Activated naive CD4-positive, alpha-beta T cell (primary cell): Measurements from ENCODE around the gene RNF40.

Experiments
- DNase-seq, 4 experiments: peaks; one replicate each; lab custom pipeline; 2025; lab: John Stamatoyannopoulos, UW

RNF40 gene

DNA sequence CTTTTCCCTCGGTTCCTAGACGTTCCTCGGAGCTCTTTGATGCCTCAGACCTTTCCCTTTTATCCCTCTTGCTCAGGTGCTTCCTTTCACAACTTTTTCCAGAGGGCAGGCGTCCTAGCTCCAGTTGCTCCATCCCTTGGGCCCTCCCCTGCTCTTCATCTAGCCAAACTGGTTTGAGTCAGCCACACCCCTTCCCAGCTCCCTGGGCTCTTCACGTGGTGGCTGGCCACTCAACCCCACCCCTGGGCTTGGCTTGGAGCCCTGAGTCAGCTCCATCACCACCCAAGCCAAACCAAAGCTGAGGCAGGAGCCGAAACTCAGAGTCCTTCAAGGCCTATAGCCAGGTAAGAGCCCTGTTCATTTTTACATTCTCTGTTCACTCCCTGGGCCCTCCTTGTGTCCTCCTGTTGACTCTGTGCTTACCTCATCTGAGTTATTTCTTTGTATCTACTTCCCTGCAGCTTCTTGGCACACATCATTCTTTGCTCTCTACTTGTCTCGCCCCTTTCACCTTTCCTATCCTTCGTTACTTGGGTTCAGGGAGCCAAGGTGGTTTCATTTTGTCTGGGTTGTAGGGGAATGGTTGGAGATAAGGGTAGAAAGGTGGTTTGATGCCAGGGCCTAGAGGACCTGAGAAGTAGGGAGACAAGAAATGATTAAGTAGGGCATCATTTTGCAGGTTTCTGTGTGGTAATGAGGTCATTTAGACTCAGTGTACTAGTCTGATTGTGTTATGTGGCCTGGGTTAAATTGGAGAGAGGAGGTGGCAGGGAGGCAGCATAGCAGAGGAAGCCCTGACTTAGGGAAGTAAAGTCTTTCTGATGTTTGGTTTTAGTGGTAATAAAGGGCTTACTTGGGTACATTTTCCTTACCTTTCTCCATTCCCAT lies 21.5 kb upstream of the RNF40 start:
- DNase-seq: no peak

DNA sequence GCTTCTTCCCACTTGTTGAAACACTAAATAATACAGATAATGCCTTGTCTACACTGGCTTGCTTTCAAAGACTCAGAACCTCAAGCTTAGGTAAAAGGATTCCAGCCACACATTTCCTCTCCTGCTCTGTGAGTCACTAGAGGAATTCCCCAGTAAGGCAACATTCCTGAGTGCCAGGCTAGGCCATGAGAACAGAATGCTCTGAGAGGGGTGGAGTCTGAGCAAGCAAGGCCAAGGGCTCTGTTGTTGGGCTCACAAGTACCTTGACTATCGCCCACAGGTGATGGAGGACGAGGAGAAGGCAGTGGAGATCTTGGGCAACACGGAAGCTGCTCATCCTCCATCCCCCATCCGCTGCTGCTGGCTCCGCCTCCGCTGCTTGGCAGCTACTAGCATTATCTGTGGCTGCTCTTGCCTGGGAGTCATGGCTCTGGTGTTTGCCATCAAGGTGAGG lies 20.6 kb upstream of the RNF40 start:
- no peak for DNase-seq

DNA sequence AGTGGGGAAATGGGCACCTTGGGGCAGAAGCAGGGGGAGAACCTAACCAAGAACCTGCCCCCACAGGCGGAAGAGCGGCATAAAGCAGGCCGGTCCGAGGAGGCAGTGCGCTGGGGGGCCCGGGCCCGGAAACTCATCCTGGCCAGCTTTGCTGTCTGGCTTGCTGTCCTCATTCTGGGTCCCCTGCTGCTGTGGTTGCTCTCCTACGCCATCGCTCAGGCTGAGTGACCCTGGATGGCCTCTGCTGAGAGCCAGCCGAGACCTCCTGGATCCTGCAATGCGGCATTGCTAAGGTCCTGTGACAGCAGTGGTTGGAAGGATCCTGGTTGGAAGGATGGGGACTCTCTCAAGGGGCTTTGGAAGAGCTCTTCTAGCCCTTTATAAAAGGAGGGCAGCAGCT lies 18.4 kb upstream of the RNF40 start:
- DNase-seq: no peak

DNA sequence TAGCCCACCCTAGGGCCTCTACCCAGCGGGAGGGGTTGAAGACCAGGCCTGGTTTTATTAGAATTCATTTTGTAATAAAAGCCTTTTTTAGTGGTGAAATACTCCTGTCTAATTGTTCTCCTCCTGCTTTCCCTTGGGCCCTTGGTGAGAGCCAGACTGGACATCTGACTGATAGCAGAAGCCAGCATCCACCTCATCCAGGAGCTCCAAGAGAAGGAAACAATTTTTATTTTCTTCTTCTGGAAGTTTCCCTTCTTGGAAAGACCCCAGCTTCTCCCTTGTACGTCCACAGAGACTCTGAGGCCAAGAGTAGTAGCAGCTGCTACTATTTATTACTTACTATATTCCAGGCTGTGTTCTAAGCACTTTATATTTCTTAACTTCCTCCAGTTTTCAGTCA lies 17.9 kb upstream of the RNF40 start:
- no peak for DNase-seq

DNA sequence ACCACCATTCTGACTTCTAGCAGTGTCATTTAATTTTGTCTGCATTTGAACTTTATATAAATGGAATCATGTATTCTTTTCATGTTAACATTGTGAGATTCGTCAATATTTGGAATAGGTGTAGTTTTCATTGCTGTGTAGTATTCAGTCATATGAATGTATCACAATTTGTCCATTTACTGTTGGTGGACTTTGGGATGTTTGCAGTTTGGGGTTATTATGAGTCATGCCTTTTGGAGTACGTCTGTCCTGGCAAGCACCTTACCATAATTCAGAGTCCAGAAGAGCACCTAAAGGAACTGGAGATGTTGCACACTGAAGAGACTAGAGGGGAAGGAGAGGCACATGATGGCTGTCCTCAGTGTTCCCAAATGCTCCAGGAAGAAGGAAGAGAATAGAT lies 17.0 kb upstream of the RNF40 start:
- DNase-seq: no peak

DNA sequence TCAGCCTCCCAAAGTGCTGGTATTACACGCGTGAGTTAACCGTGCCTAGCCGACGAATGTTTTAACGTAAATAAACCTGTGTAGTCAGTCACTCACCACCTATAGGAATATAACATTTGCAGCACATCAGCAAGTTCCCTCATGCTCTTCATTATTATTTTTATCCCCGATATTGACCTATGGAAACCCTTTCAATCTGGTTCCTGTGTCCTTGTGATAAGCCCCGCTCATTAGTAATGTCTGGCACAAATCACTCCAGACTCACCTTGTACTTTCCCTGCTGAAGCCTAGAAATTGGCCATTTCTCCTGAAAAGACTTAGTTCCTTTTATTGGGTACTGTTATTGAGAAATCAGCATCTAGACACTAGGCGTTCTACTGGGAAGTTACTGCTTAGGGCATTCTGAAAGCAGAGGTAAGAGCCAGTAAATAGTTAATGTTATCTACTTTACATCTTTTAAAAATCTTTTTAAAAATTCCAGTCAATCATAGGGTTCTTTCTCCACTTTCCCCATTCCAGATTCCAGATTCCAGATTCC lies 15.4 kb upstream of the RNF40 start:
- no peak for DNase-seq

DNA sequence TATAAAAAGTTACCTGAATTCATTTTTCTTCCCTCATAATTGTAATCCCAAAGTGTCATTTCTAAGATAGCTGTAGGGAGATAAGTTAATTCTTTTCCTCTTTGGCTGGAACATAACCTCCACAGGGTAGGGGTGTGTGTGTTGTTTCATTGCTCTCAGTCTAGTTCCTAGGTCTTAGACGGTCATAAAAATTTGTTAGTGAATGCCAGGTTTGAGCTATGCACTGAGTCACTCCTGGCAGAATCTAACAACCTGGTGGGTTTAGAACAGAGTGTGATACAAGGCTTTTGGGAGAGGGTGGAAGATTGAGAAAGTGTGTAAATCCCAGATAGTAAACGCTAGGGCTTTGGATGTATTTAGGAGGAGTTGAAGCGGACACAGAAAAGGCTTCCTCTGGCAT lies 14.8 kb upstream of the RNF40 start:
- no peak for DNase-seq

DNA sequence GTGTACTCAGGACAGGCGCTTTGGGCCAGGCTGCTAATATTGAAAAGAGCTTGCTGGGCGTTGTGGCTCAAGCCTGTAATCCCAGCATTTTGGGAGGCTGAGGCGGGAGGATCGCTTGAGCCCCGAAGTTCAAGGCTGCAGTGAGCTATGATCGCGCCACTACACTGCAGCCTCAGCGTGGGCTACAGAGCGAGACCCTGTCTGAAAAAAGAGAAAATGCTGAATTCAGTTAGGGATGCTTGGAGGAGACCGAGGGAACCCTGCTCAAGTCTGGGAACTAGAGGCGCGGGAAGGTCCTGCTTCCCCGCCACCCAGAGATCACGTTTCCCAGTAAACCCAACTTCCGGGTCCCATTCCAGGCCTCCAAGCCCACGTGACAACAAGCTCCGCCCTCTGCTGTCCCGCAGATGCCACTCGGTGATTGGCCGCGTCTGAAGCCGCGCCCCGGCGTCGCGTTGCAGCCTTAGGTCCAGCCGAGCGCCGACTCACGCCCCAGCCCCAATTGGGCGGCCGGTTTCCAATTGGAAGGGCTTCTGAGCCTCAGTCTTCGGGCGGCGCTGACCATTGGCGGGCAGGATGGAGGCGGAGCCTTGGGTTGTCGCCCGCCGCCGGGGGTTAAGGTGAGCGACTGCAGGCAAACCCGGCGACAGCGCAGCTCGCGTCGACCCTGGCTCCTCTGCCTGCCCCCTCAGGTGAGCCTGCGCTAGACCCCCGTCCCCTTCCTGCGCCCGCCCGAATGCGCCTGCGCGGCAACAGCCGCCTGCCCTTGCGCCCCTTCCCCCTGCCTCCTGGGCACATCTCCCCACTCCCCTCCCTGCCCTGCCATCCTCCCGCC lies 14.1 kb upstream of the RNF40 start, which contains the start of gene PHKG2:
PHKG2 (plus strand) TSS at position 627 of the 835 bp plus-strand sequence. CDS start 396 bp downstream, outside the sequence.
- peak; percentile 82 to 92 (median 87) for DNase-seq

DNA sequence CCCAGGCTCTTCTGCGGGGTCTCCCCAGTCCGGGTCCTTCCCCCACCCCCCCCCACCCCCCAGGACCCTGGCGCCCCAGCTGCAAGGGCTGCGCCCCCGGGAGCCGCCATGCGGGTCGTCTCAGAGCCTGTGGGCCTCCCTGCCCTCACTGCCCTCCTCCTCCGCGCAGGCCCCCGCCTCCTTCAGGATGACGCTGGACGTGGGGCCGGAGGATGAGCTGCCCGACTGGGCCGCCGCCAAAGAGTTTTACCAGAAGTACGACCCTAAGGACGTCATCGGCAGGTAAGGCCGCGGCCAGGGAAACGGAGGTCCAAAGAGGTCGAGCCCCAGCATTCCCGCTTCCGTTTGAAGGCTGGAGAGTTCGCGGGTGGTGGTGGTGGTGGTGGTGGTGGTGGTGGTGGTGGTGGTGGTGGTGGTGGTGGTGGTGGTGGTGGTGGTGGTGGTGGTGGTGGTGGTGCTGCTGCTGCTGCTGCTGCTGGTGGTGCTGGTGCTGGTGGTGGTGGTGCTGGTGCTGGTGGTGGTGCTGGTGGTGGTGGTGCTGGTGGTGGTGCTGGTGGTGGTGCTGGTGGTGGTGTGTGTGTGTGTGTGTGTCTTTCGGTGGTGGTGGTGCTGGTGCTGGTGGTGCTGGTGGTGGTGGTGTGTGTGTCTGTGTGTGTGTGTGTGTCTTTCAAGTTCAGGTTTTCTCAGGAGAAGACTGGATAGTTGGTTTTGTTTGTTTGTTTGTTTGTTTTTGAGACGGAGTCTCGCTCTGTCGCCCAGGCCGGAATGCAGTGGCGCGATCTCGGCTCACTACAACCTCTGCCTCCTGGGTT lies 13.3 kb upstream of the RNF40 start:
- no peak for DNase-seq

DNA sequence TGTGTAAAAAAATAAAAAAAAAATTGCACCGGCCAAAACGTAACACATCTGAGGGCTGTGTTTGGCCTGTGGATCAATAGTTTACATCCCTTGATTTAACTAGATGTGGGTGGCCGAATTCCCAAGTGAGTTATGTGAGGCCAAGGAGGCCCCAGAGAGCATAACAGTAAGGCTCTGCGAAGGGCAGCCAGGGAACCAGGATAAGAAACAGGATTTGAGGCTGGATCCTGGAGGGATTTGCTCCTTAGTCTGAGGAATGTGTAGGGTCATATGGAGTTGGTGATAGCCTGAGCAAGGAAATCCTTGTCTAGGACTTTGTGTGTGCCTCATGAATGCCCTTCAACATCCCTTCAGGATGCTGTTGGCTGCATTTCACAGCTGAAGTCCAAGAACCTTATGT lies 11.9 kb upstream of the RNF40 start:
- DNase-seq: no peak

DNA sequence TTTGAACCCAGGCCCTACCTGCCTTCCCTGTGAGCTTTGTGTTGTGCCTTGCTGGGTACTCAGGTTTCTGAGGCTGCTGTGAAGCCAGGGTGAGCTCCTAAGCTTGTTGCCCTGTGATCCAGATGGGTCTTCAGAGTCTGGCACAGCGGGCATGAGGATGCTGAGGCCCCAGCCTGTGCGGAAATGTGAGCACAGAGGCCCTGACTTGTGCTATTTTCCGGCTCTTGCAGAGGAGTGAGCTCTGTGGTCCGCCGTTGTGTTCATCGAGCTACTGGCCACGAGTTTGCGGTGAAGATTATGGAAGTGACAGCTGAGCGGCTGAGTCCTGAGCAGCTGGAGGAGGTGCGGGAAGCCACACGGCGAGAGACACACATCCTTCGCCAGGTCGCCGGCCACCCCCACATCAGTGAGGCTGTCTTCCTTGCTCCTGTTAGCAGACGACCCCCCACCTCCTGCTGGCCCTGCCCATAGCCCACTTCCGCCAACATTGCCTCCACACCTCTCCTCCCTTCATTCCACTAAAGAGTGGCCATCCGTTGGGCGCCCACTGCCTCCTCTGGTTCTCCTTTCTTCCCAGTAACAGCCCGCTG lies 11.2 kb upstream of the RNF40 start:
- DNase-seq: no peak

DNA sequence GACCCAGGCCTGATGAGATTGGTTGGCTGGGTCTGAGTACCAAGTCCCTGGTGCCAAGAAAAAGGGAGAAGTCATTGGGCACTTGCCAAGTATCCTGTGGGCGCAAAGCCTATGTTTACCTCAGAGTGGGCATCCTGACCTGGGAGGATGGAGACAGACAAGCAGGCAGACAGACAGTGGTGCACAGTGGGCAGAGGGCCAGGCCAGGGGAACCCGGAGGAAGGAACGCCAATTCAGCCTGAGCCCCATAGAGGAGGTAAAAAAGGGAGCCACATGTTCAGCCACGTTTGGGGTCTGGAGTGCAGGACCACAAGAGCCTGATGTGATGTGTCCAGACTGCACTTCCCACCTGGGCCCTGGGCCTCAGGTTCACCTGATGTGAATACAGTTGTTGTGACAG lies 8.5 kb upstream of the RNF40 start:
- no peak for DNase-seq

DNA sequence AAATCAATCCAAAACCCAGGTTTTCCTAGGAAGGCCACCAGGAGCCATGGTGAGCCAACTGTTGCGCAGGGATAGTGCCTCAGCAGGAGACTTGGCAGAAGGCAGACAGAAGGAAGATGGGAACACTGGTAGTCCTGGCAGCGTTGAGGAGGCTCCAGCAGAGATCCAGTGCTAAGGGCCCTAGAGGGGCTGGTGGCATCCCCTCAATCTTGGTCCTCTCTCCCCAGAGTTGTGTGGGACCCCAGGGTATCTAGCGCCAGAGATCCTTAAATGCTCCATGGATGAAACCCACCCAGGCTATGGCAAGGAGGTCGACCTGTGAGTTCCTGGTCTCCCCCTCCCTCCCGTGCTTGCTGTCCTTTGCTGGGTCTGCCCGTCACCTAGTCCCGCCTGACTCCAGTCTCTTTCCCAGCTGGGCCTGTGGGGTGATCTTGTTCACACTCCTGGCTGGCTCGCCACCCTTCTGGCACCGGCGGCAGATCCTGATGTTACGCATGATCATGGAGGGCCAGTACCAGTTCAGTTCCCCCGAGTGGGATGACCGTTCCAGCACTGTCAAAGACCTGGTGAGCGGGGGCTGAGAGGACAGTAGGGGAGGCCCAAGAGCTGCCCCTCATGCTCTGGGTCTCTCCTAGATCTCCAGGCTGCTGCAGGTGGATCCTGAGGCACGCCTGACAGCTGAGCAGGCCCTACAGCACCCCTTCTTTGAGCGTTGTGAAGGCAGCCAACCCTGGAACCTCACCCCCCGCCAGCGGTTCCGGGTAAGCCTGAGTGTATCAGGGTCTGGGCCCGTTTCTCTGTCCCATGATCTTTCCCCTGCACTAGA lies 6.0 kb upstream of the RNF40 start:
- DNase-seq: no peak

DNA sequence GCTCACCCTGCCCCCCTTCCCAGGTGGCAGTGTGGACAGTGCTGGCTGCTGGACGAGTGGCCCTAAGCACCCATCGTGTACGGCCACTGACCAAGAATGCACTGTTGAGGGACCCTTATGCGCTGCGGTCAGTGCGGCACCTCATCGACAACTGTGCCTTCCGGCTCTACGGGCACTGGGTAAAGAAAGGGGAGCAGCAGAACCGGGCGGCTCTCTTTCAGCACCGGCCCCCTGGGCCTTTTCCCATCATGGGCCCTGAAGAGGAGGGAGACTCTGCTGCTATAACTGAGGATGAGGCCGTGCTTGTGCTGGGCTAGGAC lies 5.4 kb upstream of the RNF40 start:
- DNase-seq: no peak

DNA sequence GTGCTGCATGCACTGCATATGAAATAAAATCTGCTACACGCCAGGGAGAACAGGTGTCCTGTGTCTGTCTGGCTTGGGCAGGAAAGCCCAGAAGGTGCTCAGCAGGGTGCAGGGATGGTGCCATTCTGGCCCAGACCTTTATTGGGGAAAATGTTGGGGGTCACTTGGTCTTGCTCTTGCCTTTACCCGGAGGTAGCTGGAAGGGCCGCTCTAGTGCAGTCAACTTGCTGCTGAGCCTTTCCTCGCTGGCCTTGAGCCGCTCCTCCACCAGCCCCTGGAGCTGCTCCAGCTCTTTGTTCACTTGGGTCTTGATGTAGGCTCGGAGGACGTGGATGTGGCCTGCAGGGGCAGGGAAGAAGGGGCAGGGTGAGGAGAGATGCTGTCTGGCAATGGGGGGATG lies 4.8 kb upstream of the RNF40 start:
- DNase-seq: no peak

DNA sequence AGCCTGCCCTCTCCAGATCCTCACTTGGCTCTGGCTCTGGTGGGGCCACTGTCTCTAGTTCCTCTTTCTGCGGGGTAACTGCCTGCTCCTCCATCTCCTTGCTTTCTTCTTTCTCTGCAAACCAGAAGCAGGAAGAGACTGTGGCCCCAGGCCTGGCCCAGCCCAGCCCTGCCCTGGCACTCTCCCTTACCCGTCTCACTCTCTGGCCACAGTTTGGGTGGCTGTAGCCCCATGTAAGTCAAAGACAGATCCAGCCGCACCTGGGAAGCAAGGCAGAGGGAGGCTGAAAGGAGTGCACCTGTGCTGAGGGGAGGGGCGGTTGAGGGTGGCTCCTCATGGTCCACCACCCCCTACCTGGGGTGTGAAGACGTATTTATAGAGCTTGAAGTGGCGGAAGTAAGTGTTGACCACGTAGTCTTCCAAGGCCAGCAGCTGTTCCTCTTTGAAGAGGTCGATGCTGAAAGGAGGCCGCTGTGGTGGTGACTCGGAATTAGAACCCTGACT lies 3.1 kb upstream of the RNF40 start:
- no peak for DNase-seq

DNA sequence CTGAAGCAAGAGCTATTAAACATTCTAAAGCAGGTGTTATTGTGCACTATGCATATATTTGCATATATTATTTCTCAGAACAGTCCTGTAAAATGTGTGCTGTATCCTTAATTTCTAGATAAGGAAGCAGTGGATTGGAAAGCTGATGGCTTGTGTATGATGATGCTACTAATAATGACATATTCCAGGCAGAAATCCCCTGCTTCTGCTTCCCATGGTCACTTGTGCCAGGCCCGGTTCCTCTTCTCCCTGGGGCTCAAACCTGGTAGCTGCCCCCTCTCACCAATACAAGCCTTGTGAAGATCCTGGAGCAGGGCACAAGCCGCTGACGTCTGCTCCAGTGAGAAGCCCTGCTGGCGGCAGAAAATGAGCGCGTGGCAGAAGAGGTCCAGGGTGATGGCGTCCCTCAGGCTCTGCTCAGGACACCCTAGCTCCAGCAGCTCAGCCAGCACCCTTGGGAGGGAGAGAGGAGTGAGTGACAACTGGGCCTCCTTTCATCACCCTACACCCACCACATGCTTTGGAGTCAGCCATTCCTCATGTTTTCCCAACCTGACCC lies 2.0 kb upstream of the RNF40 start:
- DNase-seq: no peak

DNA sequence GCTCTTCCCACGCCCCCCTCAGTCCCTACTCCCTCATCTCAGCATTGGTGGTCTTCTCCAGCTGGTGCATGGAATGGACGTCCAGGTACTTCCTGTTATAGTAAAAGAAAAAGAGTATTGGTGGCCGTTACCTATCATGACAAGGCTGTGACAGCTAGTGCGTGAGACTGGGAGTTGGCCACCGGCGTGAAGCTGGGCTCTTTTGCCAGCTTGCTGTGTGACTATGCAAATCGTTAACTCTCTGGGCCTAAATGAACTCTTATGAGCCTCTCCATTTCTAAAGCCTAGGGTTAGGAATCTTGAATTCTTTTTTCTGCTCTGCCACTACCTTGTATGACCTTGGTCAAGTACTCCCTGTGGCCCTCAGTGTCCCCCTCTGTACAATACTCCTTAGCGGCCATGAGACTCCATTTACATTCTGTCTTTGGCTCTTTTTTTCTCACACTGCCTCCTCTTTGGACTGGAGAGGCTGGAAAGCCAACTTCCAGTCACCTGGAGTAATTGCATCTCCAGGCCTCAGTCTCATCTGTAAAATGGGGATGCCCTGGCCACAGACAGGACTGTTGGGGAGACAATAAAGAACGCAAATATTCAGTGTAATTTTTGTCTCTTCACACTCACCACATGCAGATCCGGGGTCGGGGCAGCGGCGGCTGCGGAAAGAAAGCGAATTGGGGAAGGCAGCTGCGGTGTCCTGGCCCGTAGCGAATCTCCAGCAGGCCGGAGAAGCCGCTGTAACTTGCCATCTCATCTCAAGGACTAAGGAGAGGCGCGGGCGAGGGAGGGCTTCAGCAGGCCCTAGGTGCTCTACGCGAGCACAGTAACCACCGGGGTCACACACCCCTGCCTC lies 1.3 kb upstream of the RNF40 start:
- DNase-seq: no peak

DNA sequence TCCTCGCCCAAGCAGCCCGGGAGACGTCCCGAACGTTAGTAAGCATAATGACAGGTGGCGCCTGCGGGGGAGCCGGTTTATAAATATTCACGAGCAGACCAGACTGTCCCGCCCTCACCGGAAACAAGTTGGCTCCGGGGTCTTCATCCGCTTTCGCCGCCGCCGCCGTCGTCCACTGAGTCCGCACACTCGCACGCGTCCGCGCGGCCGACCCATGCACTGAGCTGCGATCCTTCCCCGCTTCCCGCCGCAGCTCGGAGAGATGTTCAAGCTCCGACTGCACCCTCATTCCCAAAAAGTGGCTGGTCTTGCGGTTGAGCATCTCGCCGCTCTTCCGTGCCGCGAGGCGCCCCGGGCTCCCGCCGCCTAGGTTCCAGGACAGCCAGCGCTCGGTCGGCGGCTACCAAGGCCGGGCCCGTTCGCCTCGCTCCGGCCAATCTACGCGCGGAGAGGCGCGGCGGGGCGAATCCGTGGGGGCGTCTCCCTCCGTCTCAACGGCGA lies 645 bp upstream of the RNF40 start:
- DNase-seq: peak in 1 of 4 experiments; percentile 15
